OCI-LY3 (cell line): ENCODE results near the gene TSPOAP1.

Source experiments
- EZH2phosphoT487 ChIP-seq: fragments of 200-600 bp; shearing (Covaris generic); IDR thresholded peaks from 2 replicates; pipeline ENCODE4 v1.6.1; 2018; ENCODE audit warnings: antibody characterized with exemption, mixed run types, low read depth
- TF ChIP-seq, protein P1 (sequence below): fragments of 200-600, 300-600 bp; sonication (generic); IDR thresholded peaks from 2 replicates; pipeline ENCODE4 v1.5.1; 2014; ENCODE audit warnings: antibody characterized with exemption, low read length, low read depth

DNA sequence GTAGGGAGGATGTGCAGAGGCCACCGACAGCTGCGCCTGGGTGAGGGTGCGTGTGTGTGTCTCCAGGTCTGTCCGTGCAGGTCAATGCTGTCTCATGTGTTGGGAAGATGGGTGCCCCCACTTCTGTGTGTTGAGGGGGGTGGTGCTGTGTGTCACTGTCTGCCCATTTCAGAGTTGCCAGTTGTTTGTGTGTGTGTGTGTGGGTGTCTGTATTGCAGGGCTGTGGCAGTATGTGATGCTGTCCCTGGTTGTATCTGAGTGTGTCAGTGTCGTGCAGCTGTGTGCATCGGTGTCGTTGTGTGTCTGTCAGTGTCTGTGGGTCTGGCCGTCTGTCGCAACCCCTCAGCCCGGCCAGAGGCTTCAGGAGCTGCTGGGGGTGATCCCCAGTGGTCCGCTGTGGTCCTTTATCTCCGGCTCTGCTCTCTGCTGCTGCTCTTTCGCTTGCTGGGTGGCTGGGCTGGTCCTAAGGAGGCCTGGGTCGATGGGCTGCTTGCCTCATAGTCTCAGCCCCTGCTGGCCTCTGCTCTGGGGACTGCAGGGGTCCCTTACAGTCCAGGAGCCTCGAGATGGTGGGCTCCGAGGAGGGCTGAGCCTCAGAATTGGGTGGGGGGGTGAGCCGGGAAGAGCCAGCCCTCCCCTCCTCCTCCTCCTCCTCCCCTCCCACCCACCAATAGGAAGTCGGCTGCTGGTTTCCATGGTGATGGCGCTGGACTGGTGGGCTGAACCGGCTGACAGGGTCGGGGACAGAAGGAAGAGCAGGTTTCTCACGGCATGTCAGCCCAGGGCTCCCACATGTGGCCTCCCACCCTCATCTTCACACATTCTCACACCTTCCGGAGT lies at the start of gene TSPOAP1:
- TF ChIP-seq, protein P1, sequence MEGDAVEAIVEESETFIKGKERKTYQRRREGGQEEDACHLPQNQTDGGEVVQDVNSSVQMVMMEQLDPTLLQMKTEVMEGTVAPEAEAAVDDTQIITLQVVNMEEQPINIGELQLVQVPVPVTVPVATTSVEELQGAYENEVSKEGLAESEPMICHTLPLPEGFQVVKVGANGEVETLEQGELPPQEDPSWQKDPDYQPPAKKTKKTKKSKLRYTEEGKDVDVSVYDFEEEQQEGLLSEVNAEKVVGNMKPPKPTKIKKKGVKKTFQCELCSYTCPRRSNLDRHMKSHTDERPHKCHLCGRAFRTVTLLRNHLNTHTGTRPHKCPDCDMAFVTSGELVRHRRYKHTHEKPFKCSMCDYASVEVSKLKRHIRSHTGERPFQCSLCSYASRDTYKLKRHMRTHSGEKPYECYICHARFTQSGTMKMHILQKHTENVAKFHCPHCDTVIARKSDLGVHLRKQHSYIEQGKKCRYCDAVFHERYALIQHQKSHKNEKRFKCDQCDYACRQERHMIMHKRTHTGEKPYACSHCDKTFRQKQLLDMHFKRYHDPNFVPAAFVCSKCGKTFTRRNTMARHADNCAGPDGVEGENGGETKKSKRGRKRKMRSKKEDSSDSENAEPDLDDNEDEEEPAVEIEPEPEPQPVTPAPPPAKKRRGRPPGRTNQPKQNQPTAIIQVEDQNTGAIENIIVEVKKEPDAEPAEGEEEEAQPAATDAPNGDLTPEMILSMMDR, result no peak; the same call in 1 of the 2 replicates
- TF ChIP-seq EZH2phosphoT487, result no peak
